ENCODE data around the gene MIPOL1. TPM values are rescaled to one million over a fixed set of nuclear protein-coding genes. Genes with fewer than 3 reads are reported as not detected.
A peak's percentile ranks its signal among the peaks of the same experiment; 100 is the strongest.

Gene MIPOL1
- total and polyA plus RNA-seq, 9 of the 15 experiments (the other 6 are each of a cell fraction or from before 2014, with no cell fraction given) = 6.7 to 21.9 (median 12.4) TPM

GRCh38 chr14:37196604-37197420 is 925 bp upstream of the MIPOL1 start (continued):
- TF ChIP-seq CHD7 (IDR thresholded peaks at IDR 0.05; ENCODE audit: low read depth, low read length) = no peak
- TF ChIP-seq JUND (IDR thresholded peaks at IDR 0.05; ENCODE audit: borderline replicate concordance, low read depth, low read length) = 0 out of 2 replicates have a peak, but pooled peaks have one; percentile 8
- TF ChIP-seq JUND (tag; IDR thresholded peaks at IDR 0.05; ENCODE audit: borderline replicate concordance, low read depth, low read length) = no peak
- no peak for TF ChIP-seq KAT7 (CRISPR knock-in tag; IDR thresholded peaks at IDR 0.05; ENCODE audit: borderline replicate concordance)
- 0 out of 4 replicates have a peak, but pooled peaks of 1 of the 2 experiments have one; percentile 15 for TF ChIP-seq TRIM24 (IDR thresholded peaks at IDR 0.05)
- no peak for TF ChIP-seq ZNF445 (CRISPR knock-in tag; IDR thresholded peaks at IDR 0.05; ENCODE audit: low read depth)
- TF ChIP-seq DDX20 (tag; IDR thresholded peaks at IDR 0.05; ENCODE audit: low read depth) = no peak
- TF ChIP-seq SNIP1 (IDR thresholded peaks at IDR 0.05; ENCODE audit: low read depth) = no peak
- peak; percentile 45 for TF ChIP-seq NFE2 (IDR thresholded peaks at IDR 0.05; ENCODE audit: low read depth)
- TF ChIP-seq WHSC1 (IDR thresholded peaks at IDR 0.05; ENCODE audit: low read length) = no peak

Measured in K562 (cell line).